Breast epithelium (tissue), 4 donors: ENCODE results near the gene HYAL3. TPM values are rescaled to one million over a fixed set of nuclear protein-coding genes. Genes with fewer than 3 reads are reported as not detected.

Source experiments
- DNase-seq, 2 donors: peaks; one replicate each; pipeline ENCODE4 v3.0.0-alpha.2; 2019; ENCODE audit warnings: low spot score in 2 of 2
- H3K27ac ChIP-seq, 2 donors: fragments of 200-600 bp; sonication (generic) in 1 of 2; one replicate each; pipeline ENCODE4 v1.5.1; 2016 to 2019; ENCODE audit warnings: mild to moderate bottlenecking in 1 of 2
- H3K27me3 ChIP-seq, 2 donors: fragments of 200-600 bp; sonication (generic) in 1 of 2; one replicate each; pipeline versions ENCODE4 v1.5.1 to v1.6.0; 2017 to 2019; ENCODE audit warnings: control low read depth in 1 of 2, mild to moderate bottlenecking in 1 of 2
- H3K36me3 ChIP-seq: fragments of 200-600 bp; one replicate; pipeline ENCODE4 v1.5.1; 2019
- H3K4me1 ChIP-seq, 2 donors: fragments of 200-600 bp; sonication (generic); one replicate each; pipeline ENCODE4 v1.5.1; 2016 to 2019; ENCODE audit warnings: control low read depth in 1 of 2
- H3K4me3 ChIP-seq, 3 donors: fragments of 200-600 bp; sonication (generic); 1 replicate in 2 of 3; 2 replicates in 1 of 3; pipeline ENCODE4 v1.5.1; 2016 to 2019; ENCODE audit warnings: mild to moderate bottlenecking in 3 of 3, moderate library complexity in 2 of 3
- H3K9me3 ChIP-seq, 2 donors: fragments of 200-600 bp; sonication (generic) in 1 of 2; one replicate each; pipeline ENCODE4 v1.5.1; 2016 to 2019; ENCODE audit warnings: control low read depth in 1 of 2
- CTCF ChIP-seq, 3 donors: fragments of 450-650 bp; IDR thresholded peaks; one replicate each; pipeline ENCODE4 v1.5.1; 2016 to 2017; ENCODE audit warnings: antibody characterized with exemption in 3 of 3, mild to moderate bottlenecking in 3 of 3, moderate library complexity in 3 of 3
- POLR2A ChIP-seq: fragments of 450-650 bp; IDR thresholded peaks from one replicate; pipeline ENCODE4 v1.6.1; 2016; ENCODE audit warnings: antibody characterized with exemption, mild to moderate bottlenecking, moderate library complexity
- POLR2AphosphoS5 ChIP-seq, 3 donors: sonication (generic); formaldehyde crosslinking; IDR thresholded peaks; one replicate each; pipeline ENCODE4 v1.6.1; 2017; ENCODE audit warnings: antibody characterized with exemption in 3 of 3
- intact Hi-C: fragments of 100-400 bp; cut with DNase I; formaldehyde crosslinking; loops from one replicate; pipeline ENCODE4 v1.15.1; 2023; ENCODE audit warnings: low total_unique reads
- total RNA-seq, 3 donors: library from RNA; depleted of rRNA; stranded (reverse); fragments of >200 nt; gene quantifications; one replicate each; pipeline ENCODE4 v1.1.0, GENCODE V29; 2016

The HYAL3 gene
- total RNA-seq, 3 donors from 2014 or later = 2.3 to 6.4 (median 2.7) TPM

DNA sequence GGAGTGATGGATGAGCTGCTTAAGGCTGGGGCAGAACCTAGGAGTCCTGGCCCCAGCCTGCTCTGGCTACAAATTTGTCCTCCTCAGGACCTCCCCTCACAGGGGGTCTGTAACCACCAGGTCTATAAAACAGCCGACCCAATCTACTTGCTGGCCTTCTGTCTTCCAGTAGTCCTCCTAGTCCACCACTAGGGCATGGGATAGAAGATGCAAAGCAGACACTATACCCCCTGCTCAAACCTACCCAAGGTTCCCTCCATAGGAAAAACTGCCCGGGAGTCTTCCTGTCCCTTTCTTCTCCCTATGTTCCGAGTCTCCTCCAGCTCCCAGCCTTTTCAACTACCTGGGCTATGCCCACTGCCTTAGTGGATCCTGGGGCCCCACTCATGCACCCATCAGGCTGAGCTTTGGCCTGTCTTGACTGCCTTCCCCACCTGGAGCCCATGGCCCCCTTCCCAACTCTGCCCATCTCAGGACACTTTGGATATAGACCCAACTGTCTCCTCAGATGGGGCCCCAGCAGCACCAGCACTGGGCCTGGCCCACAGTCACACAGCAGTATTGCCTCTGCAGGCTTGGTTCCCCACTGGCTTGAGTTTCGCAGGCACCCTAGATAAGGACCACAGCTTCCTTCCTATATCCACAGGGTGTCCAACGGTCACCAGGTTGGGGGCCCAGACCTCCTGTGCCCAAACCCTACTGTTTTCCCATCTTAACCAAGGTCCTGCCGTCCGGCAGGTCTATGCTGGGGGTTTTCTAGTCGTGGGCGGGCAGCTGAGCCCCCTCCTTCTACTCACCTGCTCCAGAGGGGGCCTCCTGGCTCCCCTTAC, 1.1 kb downstream of the HYAL3 start:
- peaks cover 5 to 11% of the 10 kb centered on the region in 2 donors for H3K4me1 ChIP-seq

GRCh38 chr3:50297384-50297775, 1.8 kb downstream of the HYAL3 start:
- TF ChIP-seq POLR2AphosphoS5 (IDR thresholded peaks at IDR 0.05) (no peak), POLR2A (no peak), CTCF (IDR thresholded peaks at IDR 0.05) (no peak)
- intact Hi-C loops = loop anchor here (5.0 kb wide), 2 partner anchors 865 to 1040 kb away; no protein-coding TSS in a partner anchor
- Histone ChIP-seq H3K36me3 (no peaks in the 10 kb centered on the region), H3K9me3 (no peaks in the 10 kb centered on the region), H3K4me3 (no peak overlapping the region), H3K4me1 (peaks cover 9 to 11% of the 10 kb centered on the region in 2 donors), H3K27me3 (no peaks in the 10 kb centered on the region), H3K27ac (no peak overlapping the region)
- no peak for DNase-seq

More for the DNA sequence above, 1.1 kb downstream of the HYAL3 start:
- Histone ChIP-seq H3K27me3 (no peaks in the 10 kb centered on the region), H3K27ac (peak overlapping the region; percentile 91 to 94), H3K4me3 (peak overlapping the region; percentile 62 to 92 (median 70)), H3K36me3 (no peaks in the 10 kb centered on the region), H3K9me3 (no peaks in the 10 kb centered on the region)
- intact Hi-C loops = loop anchor here (5.0 kb wide), 2 partner anchors 866 to 1039 kb away; no protein-coding TSS in a partner anchor
- no peak for TF ChIP-seq POLR2AphosphoS5 (IDR thresholded peaks at IDR 0.05)
- peak in 1 of 3 donors; percentile 11 for TF ChIP-seq CTCF (IDR thresholded peaks at IDR 0.05)
- TF ChIP-seq POLR2A = no peak
- DNase-seq = no peak

DNA sequence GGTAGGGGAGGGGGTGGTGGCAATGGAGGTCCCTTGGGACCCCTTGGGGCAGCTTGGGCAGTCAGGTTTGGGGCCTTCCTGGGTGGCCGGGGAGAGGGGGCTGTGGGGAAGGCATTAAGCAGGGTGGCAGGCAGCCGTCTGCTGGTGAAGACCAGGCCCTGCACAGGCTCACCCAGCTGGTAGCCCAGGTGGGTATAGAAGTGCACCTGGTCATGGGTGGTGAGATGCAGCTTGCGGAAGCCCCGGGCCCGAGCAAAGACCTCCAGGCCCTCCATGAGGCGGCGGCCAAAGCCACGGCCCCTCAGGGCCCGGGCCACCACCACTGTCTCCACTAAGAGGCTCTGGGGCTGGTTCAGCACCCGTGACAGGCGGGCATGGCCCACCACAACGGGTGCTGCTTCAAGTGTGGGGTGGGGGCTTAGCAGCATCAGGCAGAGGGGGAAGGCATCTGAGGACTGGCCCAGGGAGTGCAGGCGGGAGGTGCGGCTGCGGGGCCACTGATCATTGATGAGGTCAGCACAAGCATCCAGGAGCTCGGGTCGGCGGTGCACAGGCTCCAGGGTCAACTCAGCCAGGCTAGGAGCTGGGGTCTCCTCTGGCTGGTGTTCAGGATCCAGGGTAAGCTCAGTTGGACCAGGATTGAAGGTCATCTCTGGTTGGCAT, 2.4 kb downstream of the HYAL3 start:
- no peaks in the 10 kb centered on the region for H3K36me3 ChIP-seq
- H3K4me3 ChIP-seq = no peak overlapping the region
- H3K9me3 ChIP-seq = no peaks in the 10 kb centered on the region
- no peak overlapping the region for H3K27ac ChIP-seq
- H3K27me3 ChIP-seq = no peaks in the 10 kb centered on the region
- no peak for TF ChIP-seq CTCF (IDR thresholded peaks at IDR 0.05)
- TF ChIP-seq POLR2A = no peak
- TF ChIP-seq POLR2AphosphoS5 (IDR thresholded peaks at IDR 0.05) = no peak
- H3K4me1 ChIP-seq = peaks cover 9 to 11% of the 10 kb centered on the region in 2 donors
- no peak for DNase-seq
- intact Hi-C loops = loop anchor here (5.0 kb wide), 2 partner anchors 865 to 1040 kb away; no protein-coding TSS in a partner anchor

DNA sequence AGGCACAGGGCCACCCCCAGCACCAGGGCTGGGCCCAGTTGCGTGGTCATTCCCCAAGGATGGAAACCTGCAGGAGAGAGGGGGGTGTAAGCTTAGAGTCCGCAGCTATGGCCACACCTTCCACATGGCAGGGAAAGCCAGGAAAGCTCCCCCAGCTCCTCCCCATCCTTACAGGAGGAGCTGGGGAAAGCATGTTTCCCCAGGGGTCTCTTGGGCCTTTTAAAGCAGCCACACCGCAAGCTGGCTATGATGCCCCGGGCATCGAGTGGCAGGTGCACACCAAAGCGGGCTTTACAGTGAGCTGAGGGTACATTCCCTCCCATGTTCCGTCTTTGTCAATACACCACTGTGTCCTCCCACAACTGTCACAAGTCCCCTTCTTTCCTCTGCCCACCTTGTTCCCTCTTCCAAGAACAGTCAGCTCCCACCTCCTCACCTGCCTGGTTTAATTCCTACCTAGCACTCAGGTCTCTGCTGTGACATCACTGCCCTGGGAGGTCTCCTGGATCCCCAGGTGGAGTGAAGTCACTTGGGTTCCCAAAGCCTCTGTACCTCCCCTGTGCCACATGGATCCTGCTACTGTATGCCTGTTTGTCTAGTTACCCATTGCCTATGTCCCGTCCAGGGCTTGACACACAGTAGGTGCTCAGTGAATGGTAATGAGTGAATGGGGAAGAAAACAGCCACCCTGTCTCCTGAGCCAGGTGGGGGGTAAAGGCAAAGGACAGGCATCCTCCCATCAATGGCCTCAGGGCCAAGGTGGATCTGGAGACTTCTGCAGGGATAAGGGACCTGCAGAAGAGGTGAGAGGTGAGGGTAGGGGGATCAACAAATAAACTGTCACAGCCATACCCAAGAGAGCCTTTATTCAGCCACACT, 3.4 kb downstream of the HYAL3 start:
- no peaks in the 10 kb centered on the region for H3K27me3 ChIP-seq
- intact Hi-C loops = loop anchor here (5.0 kb wide), 2 partner anchors 863 to 1042 kb away; no protein-coding TSS in a partner anchor
- no peak for DNase-seq
- no peak overlapping the region for H3K4me3 ChIP-seq
- no peaks in the 10 kb centered on the region for H3K36me3 ChIP-seq
- no peaks in the 10 kb centered on the region for H3K9me3 ChIP-seq
- H3K27ac ChIP-seq = no peak overlapping the region
- TF ChIP-seq POLR2A = no peak
- no peak for TF ChIP-seq POLR2AphosphoS5 (IDR thresholded peaks at IDR 0.05)
- no peak for TF ChIP-seq CTCF (IDR thresholded peaks at IDR 0.05)
- peaks cover 9 to 16% of the 10 kb centered on the region in 2 donors for H3K4me1 ChIP-seq
